ENCODE data around the gene KANSL1. TPM values are rescaled to one million over a fixed set of nuclear protein-coding genes. Genes with fewer than 3 reads are reported as not detected.

The KANSL1 gene
- total RNA-seq, 2 donors from 2014 or later, result 86.5 to 102 TPM

DNA sequence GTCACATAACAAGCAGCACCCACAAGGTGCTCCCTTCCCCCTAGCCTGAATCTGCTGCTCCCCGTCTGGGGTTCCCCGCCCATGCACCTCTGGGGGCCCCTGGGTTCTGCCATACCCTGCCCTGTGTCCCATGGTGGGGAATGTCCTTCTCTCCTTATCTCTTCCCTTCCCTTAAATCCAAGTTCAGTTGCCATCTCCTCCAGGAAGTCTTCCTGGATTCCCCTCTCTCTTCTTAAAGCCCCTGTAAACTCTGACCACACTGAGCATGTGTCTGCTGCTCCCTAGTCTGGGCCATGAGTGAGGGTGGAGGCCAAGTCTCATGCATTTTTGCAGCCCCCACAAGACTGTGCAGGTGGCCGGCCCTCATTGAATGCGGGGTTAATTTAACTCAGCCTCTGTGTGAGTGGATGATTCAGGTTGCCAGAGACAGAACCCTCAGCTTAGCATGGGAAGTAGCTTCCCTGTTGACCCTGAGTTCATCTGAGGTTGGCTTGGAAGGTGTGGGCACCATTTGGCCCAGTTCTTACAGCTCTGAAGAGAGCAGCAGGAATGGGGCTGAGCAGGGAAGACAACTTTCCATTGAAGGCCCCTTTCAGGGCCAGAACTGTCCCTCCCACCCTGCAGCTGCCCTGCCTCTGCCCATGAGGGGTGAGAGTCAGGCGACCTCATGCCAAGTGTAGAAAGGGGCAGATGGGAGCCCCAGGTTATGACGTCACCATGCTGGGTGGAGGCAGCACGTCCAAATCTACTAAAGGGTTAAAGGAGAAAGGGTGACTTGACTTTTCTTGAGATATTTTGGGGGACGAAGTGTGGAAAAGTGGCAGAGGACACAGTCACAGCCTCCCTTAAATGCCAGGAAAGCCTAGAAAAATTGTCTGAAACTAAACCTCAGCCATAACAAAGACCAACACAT is 194.0 kb downstream of the KANSL1 start, which contains the start of gene STH:
Gene STH (plus strand): TSS at position 264 of the 913 bp plus-strand sequence. CDS start 30 bp downstream, at position 294.
- ATAC-seq (ENCODE audit: insufficient number of reproducible peaks, low FRiP score, low read depth), result no peak
- no peaks in the 10 kb centered on the region for H3K9me3 ChIP-seq
- DNase-seq (ENCODE audit: low spot score), result no peak
- peaks cover 3 to 20% of the 10 kb centered on the region in 2 donors for H3K4me1 ChIP-seq (ENCODE audit: control insufficient read depth in 1 of 2, low read depth in 2 of 2)
- H3K27ac ChIP-seq, result no peak within 1 kb of the TSS
- TF ChIP-seq, protein P1, sequence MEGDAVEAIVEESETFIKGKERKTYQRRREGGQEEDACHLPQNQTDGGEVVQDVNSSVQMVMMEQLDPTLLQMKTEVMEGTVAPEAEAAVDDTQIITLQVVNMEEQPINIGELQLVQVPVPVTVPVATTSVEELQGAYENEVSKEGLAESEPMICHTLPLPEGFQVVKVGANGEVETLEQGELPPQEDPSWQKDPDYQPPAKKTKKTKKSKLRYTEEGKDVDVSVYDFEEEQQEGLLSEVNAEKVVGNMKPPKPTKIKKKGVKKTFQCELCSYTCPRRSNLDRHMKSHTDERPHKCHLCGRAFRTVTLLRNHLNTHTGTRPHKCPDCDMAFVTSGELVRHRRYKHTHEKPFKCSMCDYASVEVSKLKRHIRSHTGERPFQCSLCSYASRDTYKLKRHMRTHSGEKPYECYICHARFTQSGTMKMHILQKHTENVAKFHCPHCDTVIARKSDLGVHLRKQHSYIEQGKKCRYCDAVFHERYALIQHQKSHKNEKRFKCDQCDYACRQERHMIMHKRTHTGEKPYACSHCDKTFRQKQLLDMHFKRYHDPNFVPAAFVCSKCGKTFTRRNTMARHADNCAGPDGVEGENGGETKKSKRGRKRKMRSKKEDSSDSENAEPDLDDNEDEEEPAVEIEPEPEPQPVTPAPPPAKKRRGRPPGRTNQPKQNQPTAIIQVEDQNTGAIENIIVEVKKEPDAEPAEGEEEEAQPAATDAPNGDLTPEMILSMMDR (IDR thresholded peaks at IDR 0.05), result no peak
- H3K27me3 ChIP-seq (replicated peaks; ENCODE audit: insufficient read depth), result no peaks in the 10 kb centered on the region
- no peak within 1 kb of the TSS for H3K4me3 ChIP-seq
- H3K36me3 ChIP-seq, result no peaks in the 10 kb centered on the region

DNA sequence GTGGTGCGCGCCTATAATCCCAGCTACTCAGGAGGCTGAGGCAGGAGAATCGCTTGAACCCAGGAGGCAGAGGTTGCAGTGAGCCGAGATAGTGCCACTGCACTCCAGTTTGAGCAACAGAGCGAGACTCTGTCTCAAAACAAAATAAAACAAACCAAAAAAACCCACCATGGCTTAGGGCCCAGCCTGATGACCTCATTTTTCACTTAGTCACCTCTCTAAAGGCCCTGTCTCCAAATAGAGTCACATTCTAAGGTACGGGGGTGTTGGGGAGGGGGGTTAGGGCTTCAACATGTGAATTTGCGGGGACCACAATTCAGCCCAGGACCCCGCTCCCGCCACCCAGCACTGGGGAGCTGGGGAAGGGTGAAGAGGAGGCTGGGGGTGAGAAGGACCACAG is 195.6 kb downstream of the KANSL1 start:
- ATAC-seq (ENCODE audit: insufficient number of reproducible peaks, low FRiP score, low read depth) (no peak), DNase-seq (ENCODE audit: low spot score) (no peak)
- Histone ChIP-seq H3K9me3 (no peaks in the 10 kb centered on the region), H3K27me3 (replicated peaks; ENCODE audit: insufficient read depth) (no peaks in the 10 kb centered on the region), H3K27ac (no peak overlapping the region), H3K4me3 (no peak overlapping the region), H3K36me3 (no peaks in the 10 kb centered on the region), H3K4me1 (ENCODE audit: control insufficient read depth in 1 of 2, low read depth in 2 of 2) (peaks cover 0 to 6% of the 10 kb centered on the region in 2 donors)
- TF ChIP-seq, protein P1 (IDR thresholded peaks at IDR 0.05), result no peak

DNA sequence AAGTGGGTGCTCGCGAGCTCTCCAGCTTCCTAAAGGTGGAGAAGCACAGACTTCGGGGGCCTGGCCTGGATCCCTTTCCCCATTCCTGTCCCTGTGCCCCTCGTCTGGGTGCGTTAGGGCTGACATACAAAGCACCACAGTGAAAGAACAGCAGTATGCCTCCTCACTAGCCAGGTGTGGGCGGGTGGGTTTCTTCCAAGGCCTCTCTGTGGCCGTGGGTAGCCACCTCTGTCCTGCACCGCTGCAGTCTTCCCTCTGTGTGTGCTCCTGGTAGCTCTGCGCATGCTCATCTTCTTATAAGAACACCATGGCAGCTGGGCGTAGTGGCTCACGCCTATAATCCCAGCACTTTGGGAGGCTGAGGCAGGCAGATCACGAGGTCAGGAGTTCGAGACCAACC is 196.1 kb downstream of the KANSL1 start:
- Histone ChIP-seq H3K27ac (no peak overlapping the region), H3K4me1 (ENCODE audit: control insufficient read depth in 1 of 2, low read depth in 2 of 2) (peaks cover 0 to 5% of the 10 kb centered on the region in 2 donors), H3K4me3 (no peak overlapping the region), H3K36me3 (no peaks in the 10 kb centered on the region), H3K27me3 (replicated peaks; ENCODE audit: insufficient read depth) (no peaks in the 10 kb centered on the region), H3K9me3 (no peaks in the 10 kb centered on the region)
- no peak for ATAC-seq (ENCODE audit: insufficient number of reproducible peaks, low FRiP score, low read depth)
- no peak for DNase-seq (ENCODE audit: low spot score)
- TF ChIP-seq, protein P1 (IDR thresholded peaks at IDR 0.05), result no peak

DNA sequence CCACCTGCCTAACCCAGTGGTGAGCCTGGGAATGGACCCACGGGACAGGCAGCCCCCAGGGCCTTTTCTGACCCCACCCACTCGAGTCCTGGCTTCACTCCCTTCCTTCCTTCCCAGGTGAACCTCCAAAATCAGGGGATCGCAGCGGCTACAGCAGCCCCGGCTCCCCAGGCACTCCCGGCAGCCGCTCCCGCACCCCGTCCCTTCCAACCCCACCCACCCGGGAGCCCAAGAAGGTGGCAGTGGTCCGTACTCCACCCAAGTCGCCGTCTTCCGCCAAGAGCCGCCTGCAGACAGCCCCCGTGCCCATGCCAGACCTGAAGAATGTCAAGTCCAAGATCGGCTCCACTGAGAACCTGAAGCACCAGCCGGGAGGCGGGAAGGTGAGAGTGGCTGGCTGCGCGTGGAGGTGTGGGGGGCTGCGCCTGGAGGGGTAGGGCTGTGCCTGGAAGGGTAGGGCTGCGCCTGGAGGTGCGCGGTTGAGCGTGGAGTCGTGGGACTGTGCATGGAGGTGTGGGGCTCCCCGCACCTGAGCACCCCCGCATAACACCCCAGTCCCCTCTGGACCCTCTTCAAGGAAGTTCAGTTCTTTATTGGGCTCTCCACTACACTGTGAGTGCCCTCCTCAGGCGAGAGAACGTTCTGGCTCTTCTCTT is 196.8 kb downstream of the KANSL1 start:
- H3K4me3 ChIP-seq, result no peak overlapping the region
- no peak for DNase-seq (ENCODE audit: low spot score)
- H3K36me3 ChIP-seq, result no peaks in the 10 kb centered on the region
- H3K27ac ChIP-seq, result no peak overlapping the region
- H3K27me3 ChIP-seq (replicated peaks; ENCODE audit: insufficient read depth), result no peaks in the 10 kb centered on the region
- peaks cover 0 to 5% of the 10 kb centered on the region in 2 donors for H3K4me1 ChIP-seq (ENCODE audit: control insufficient read depth in 1 of 2, low read depth in 2 of 2)
- ATAC-seq (ENCODE audit: insufficient number of reproducible peaks, low FRiP score, low read depth), result no peak
- H3K9me3 ChIP-seq, result no peaks in the 10 kb centered on the region
- TF ChIP-seq, protein P1 (IDR thresholded peaks at IDR 0.05), result no peak

DNA sequence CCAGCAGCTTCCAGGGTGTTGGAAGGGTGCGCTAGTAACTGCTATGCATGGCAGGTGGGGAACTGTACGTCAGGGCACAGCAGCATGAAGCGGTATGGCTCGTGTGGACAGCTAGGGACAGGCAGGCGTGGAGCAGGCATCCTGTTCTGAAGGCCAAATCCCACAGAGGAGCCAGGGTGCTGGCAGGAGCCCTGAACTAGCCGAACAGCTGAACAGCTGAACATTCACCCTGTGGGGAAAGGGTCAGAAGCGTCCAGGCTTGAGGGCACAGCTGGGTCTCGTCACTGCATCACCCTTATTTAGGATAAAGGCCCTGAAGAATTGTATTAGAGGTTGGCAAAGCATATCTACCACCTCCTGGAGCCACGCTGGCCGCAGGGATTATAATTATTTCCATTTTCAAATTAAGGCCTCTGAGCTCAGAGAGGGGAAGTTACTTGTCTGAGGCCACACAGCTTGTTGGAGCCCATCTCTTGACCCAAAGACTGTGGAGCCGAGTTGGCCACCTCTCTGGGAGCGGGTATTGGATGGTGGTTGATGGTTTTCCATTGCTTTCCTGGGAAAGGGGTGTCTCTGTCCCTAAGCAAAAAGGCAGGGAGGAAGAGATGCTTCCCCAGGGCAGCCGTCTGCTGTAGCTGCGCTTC is 197.5 kb downstream of the KANSL1 start:
- H3K4me1 ChIP-seq (ENCODE audit: control insufficient read depth in 1 of 2, low read depth in 2 of 2), result peaks cover 0 to 5% of the 10 kb centered on the region in 2 donors
- no peak overlapping the region for H3K27ac ChIP-seq
- H3K4me3 ChIP-seq, result no peak overlapping the region
- no peak for DNase-seq (ENCODE audit: low spot score)
- H3K27me3 ChIP-seq (replicated peaks; ENCODE audit: insufficient read depth), result no peaks in the 10 kb centered on the region
- ATAC-seq (ENCODE audit: insufficient number of reproducible peaks, low FRiP score, low read depth), result no peak
- no peaks in the 10 kb centered on the region for H3K9me3 ChIP-seq
- H3K36me3 ChIP-seq, result no peaks in the 10 kb centered on the region
- TF ChIP-seq, protein P1 (IDR thresholded peaks at IDR 0.05), result no peak

Data from thoracic aorta (tissue), 2 donors.